ENCODE data around the gene SMCO2.

DNA sequence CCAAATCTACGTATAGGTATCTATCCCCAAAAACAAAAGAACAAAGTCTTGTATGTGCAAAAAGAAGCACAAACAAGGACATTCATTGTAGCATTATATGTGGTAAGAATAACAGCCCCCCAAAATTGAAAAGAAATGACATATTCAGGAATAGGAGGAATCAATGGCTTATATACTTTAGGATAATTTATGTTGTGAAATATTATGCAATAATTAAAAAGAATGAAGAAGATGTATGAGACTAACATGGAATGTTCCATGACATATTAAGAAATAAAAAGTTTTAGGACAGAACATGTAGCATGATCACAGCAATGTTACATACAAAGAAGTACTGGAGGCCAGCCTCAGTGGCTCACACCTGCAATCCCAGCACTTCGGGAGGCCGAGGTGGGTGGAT, 9.1 kb downstream of the SMCO2 start:
- TF ChIP-seq, protein P1, sequence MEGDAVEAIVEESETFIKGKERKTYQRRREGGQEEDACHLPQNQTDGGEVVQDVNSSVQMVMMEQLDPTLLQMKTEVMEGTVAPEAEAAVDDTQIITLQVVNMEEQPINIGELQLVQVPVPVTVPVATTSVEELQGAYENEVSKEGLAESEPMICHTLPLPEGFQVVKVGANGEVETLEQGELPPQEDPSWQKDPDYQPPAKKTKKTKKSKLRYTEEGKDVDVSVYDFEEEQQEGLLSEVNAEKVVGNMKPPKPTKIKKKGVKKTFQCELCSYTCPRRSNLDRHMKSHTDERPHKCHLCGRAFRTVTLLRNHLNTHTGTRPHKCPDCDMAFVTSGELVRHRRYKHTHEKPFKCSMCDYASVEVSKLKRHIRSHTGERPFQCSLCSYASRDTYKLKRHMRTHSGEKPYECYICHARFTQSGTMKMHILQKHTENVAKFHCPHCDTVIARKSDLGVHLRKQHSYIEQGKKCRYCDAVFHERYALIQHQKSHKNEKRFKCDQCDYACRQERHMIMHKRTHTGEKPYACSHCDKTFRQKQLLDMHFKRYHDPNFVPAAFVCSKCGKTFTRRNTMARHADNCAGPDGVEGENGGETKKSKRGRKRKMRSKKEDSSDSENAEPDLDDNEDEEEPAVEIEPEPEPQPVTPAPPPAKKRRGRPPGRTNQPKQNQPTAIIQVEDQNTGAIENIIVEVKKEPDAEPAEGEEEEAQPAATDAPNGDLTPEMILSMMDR (IDR thresholded peaks at IDR 0.05): no peak
- no peak for TF ChIP-seq POLR2A (IDR thresholded peaks at IDR 0.05)
- TF ChIP-seq EP300 (IDR thresholded peaks at IDR 0.05): no peak
